GM21381 (cell line): ENCODE data around the gene NANOS2.

Source experiments
- ATAC-seq: cut with Tn5 transposase; IDR thresholded peaks from one replicate; pipeline ENCODE4 v1.9.1; 2021; ENCODE audit warnings: mild to moderate bottlenecking, moderate library complexity; ENCODE audit not compliant: unreplicated experiment

The NANOS2 gene

DNA sequence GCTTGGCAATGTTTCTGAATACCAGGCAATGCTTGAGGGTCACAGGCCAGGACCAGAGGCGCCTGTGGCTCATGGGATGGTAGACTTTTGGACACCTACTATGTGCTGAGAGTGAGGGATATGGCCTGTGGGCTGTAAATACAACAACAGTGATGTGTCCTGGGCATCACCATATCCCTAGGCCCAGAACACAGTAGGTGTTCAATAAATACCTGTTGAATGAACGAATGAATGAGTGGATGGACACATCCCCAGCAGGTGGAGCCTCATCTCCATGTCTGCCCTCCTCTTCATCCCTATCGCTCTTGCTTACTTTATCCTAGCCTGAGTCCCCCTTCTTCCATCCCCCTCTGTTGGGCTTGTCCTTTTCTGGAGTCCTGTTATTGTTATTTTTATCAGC lies 16.5 kb upstream of the NANOS2 start:
- ATAC-seq = no peak

DNA sequence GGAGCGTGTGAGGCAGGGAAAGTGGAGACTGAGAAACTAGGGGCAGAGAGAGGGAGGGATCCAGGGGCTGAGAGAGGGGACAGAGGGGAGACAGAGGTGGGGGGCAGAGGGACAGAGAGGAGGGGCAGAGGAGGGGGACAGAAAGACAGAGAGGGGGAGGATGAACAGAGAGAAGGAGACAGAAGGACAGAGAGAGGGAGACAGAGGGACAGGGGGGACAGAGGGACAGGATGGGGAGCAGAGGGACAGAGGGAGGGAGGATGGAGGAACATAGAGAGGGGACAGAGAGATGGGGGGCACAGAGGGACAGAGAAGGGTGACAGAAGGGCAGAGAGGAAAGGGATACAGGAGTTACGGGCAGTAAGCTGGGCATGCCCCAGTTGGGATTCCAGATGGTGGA lies 14.7 kb upstream of the NANOS2 start:
- ATAC-seq = no peak

GRCh38 chr19:45927565-45928261 lies 13.1 kb upstream of the NANOS2 start:
- ATAC-seq = peak; percentile 82

DNA sequence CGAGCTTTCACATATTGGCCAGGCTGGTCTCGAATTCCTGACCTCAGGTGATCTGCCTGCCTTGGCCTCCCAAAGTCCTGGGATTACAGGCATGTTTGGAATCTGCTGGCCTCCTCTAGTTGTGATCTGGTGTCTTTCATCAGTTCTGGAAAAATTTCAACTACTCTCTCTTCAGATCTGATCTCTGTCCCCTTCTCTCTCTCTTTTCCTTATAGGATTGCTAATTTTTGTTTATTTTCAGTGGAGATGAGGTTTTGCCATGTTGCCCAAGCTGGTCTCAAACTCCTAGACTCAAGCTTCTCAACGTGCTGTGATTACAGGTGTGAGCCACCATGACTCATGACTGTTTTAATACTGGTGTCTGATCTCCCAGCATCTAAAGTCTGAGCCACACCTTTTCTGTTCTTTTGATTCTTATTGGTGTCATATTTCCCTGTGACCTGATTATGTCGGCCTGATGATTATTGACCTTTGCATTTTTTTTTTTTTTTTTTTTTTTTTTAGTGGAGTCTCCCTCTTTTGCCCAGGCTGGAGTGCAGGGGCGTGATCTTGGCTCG lies 10.4 kb upstream of the NANOS2 start:
- ATAC-seq = no peak

DNA sequence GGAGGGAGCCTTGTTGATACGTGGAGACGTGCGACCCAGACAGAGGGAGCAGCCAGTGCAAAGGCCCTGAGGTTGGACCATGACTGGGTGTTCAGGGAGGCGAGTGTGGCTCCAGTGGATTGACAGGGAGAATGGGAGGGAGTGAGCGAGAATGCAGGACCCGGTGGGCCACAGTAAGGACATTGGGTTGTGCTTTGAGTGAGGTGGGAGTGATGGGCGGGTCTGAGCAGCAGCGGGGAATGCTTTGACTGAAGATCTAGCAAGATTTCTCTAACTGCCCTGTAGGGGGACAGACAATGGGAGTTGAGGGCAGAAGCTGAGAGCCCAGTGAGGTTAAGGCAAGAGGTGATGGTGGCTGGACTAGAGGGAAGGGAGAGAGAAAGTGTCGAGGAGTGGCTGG lies 7.7 kb upstream of the NANOS2 start:
- ATAC-seq = no peak

GRCh38 chr19:45920458-45920857 lies 5.9 kb upstream of the NANOS2 start:
- no peak for ATAC-seq

GRCh38 chr19:45919678-45920077 lies 5.1 kb upstream of the NANOS2 start:
- ATAC-seq = no peak

- ATAC-seq = no peak
Observed at GRCh38 chr19:45918721-45919120, 4.1 kb upstream of the NANOS2 start.

DNA sequence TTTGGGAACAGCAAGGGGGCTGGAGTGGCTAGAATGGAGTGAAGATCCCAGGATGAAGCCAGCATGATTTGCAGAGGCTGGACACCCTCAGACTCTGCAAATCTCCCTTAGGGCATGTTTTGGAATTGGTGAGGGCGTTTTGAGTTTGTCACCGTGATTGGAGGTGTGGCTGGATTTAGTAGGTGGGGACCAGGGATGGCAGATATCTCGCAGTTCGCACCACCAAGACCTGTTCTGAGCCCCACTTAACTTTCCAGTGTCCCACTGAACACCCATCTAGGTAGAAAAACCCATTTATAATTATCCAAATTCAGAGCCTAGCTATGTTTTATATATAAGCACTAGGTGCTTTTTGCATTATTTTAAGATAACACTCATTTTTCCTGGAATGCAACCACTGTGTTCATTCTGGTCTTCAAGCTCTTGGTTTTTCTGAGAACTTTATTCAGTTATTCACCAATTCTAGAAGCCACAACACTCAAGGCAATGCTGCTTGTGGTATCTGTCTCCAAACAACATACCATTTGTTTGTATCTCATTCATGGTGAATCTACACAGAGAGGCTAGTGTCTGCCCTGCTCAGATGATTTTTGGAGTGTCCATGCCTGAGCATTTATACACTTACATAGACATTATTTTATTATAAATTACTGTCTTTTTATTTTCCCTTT lies 3.0 kb upstream of the NANOS2 start:
- ATAC-seq = no peak

DNA sequence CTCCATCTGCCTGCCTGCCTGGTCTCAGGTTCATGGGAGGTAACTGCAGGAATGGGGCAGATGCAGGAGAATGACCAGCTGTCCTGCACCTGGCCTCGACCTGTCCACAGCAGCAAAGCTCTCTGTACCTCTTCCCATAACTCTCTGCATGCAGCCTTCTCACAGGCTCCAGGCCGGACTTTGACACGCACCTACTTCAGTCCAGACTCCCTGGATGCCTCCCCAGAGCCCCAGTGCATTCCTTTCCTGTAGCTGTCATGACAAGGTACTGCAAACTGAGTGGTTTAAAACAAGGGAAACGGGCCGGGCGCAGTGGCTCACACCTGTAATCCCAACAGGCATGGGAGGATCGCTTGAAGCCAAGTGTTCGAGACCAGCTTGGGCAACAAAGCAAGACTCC lies 3.3 kb downstream of the NANOS2 start:
- ATAC-seq = no peak

DNA sequence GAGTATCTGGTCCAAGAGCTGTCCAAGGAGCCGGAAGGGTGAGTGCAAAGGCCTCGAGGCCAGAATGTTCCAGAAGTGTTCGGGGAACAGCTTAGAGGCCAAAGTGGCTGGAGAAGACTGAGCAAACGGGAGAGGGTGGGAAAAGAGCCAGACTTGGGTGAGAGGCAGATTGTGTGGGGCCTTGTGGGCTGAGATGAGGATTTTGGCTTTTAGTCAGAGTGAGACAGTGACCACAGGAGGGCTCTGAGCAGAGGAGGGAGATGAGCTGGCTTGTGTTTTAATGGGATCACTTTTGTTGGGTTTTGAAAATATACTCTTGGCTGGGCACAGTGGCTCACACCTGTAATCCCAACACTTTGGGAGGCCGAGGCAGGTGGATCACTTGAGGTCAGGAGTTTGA lies 5.6 kb downstream of the NANOS2 start:
- ATAC-seq = no peak

DNA sequence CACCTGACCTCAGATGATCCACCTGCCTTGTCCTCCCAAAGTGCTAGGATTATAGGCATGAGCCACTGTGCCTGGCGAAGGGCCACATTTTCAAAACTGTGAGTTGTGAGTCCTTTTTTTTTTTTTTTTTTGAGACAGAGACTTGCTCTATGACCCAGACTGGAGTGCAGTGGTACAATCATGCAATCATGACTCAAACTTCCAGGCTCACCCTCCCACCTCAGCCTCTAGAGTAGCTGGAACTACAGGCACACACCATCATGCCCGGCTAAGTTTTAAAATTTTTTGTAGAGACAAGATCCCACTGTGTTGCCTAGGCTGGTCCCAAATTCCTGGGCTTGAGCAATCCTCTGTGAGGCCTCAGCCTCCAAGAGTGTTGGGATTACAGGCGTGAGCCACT lies 8.4 kb downstream of the NANOS2 start:
- no peak for ATAC-seq

- ATAC-seq = no peak
Observed at GRCh38 chr19:45905011-45905410, 9.6 kb downstream of the NANOS2 start.

DNA sequence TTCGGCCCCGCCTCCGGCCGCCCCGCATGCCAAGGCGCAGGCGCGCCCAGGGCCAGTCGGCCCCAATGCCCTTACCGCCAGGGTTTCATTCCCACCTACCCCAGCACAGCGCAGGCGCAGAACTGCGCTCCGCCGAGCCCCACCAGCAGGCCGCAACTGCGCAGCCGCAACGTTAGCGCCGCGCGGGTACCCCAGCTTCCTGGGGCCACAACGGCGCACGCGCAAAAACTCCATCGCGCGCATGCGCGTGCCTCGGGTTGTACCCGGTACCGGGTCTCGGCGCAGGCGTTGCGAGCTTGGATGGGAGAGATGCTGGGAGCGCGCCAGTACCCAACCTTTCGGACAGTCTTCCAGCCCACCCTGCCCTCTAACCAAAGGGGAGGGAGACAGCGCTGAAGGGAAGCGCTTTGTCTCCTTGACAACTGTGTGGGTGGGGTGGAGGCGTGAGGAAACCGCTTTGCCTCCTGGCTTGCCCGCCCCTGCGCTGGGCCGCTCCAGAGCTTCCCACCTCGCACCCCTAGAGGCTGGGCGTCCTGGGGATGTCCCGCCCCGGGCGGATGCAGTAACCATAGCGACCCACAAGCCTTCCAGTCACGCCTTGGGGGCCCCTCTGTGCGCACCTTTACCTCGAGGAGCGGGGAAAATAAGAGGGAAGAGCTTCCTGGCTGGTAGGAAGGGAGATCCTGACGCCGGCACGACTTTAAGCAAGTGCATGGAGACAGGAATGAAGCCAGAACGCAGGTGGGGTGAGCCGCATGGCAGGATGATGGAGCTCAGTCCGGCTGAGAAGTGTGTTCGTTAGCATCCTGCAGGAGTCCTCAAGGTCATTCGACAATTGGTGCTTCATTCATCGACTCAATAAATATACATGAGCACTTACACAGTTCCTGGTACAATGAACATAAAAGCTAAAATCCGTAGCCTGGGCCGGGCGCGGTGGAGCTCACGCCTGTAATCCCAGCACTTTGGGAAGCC lies 11.6 kb downstream of the NANOS2 start:
- ATAC-seq = peak; percentile 77

DNA sequence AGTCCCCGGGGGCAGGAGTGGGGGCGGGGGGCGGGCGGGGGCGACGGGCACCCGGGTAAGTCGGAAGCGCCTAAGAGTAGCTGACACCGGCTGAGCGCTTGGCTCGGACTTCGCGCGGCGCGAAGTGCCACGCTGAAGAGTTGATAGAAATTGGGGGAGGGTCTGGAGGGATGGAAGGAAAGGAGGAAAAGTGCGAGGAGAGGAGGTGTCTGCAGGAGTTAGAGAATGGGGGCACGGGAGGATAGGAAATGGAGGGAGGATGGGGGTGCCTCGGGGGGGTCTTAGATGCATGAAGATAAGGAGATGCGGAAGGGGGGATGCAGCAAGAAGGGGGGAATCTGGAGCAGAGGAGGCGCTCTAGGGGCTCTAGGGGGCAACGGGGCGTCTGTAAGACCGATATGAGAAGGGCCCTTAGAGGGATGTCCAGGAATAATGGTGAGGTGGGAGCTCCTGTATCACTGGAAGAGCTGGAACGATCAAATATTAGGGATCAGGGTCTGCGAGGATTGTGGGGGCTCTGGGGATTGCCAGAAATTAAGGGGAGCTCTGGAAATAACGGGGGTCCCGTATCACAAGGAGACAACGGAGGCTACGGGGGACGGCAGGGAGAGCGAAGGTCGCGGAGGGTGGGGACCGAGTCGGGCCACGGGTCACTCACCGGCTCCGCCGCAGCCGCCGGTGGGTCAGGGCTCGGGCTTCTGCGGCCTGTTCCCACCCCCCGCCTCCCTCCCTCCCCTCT lies 12.5 kb downstream of the NANOS2 start, which contains the start of gene MYPOP:
Gene MYPOP (minus strand): TSS at position 702 of the 739 bp plus-strand sequence. CDS start 840 bp downstream, outside the sequence.
- ATAC-seq = no peak

- no peak for ATAC-seq
Observed at GRCh38 chr19:45901432-45901911, 13.1 kb downstream of the NANOS2 start.

- no peak for ATAC-seq
Observed at GRCh38 chr19:45900738-45901431, 13.7 kb downstream of the NANOS2 start.

- no peak for ATAC-seq
Observed at GRCh38 chr19:45899919-45900589, 14.5 kb downstream of the NANOS2 start.

DNA sequence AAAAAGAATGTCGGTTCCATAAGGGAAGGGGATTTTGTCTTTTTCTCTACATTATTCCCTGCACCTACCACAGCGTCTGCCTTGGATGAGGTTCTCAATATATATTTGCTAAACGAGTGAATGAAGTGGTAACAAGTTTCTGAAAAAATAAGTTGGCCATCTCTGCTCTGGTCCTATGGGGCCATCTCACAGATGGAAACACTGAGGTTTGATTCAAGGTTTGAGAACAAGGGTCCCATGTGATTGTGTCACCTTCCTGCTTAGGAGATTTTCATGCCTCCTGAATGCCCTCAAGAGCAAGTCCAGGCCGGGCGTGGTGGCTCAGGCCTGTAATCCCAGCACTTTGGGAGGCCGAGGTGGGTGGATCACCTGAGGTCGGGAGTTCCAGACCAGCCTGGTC lies 15.3 kb downstream of the NANOS2 start:
- no peak for ATAC-seq
